Measurements from ENCODE around the gene TIMD4. TPM values are rescaled to one million over a fixed set of nuclear protein-coding genes. Genes with fewer than 3 reads are reported as not detected.

The TIMD4 gene
- total and polyA plus RNA-seq, 2 experiments from 2014 or later = not detected

GRCh38 chr5:156927545-156927944 lies 35.5 kb downstream of the TIMD4 start:
- H3K27me3 Mint-ChIP-seq (ENCODE audit: insufficient read depth, low read depth, poor library complexity) = peaks cover 9% of the 10 kb centered on the region
- Histone ChIP-seq H3K27me3 (ENCODE audit: insufficient read depth) (no peaks in the 10 kb centered on the region), H3F3A (replicated peaks; ENCODE audit: low read depth) (no peaks in the 10 kb centered on the region), H3K9me2 (ENCODE audit: insufficient read depth) (peaks cover 8% of the 10 kb centered on the region; the same call in 1 of the 2 replicates), H3K79me2 (replicated peaks; ENCODE audit: insufficient read depth) (no peaks in the 10 kb centered on the region), H3K27ac (ENCODE audit: low read depth) (no peak overlapping the region), H3K4me3 (no peak overlapping the region), H4K20me1 (replicated peaks; ENCODE audit: insufficient read depth) (no peaks in the 10 kb centered on the region), H2AFZ (peak overlapping the region; percentile 85), H3K4me2 (no peak overlapping the region), H3K4me1 (ENCODE audit: insufficient read depth) (no peaks in the 10 kb centered on the region), H3K36me3 (ENCODE audit: insufficient read depth) (no peaks in the 10 kb centered on the region)
- no peak for DNase-seq (ENCODE audit: low spot score)
- peaks cover 4% of the 10 kb centered on the region; the same call in 1 of the 3 replicates for H3K9me3 Mint-ChIP-seq
- no peaks in the 10 kb centered on the region for H3K36me3 Mint-ChIP-seq (ENCODE audit: low read depth)
- H3K4me3 Mint-ChIP-seq = no peak overlapping the region
- no peak overlapping the region for H3K27ac Mint-ChIP-seq
- TF ChIP-seq REST (IDR thresholded peaks at IDR 0.05; ENCODE audit: unreplicated experiment) = no peak
- no peak for TF ChIP-seq EZH2 (IDR thresholded peaks at IDR 0.05; ENCODE audit: low read depth, unreplicated experiment)
- no peak for TF ChIP-seq ETS1 (IDR thresholded peaks at IDR 0.05)
- no peak for TF ChIP-seq CTCF (conservative IDR thresholded peaks at IDR 0.05; ENCODE audit: low read depth in 2 of 2)
- no peak for TF ChIP-seq ZNF114 (CRISPR knock-in tag; IDR thresholded peaks at IDR 0.05)
- TF ChIP-seq STAT1 (IDR thresholded peaks at IDR 0.05; ENCODE audit: unreplicated experiment) = no peak
- no peak for TF ChIP-seq CREB1 (CRISPR knock-in tag; IDR thresholded peaks at IDR 0.05; ENCODE audit: low read depth)
- no peak for TF ChIP-seq ZNF331 (CRISPR knock-in tag; IDR thresholded peaks at IDR 0.05; ENCODE audit: low read depth)
- TF ChIP-seq JUNB (IDR thresholded peaks at IDR 0.05; ENCODE audit: unreplicated experiment) = no peak
- TF ChIP-seq NANOG (IDR thresholded peaks at IDR 0.05; ENCODE audit: borderline replicate concordance) = no peak
- TF ChIP-seq EZH2phosphoT487 (IDR thresholded peaks at IDR 0.05; ENCODE audit: unreplicated experiment) = no peak
- TF ChIP-seq ZNF462 (CRISPR knock-in tag; IDR thresholded peaks at IDR 0.05) = no peak
- TF ChIP-seq POLR2AphosphoS5 (IDR thresholded peaks at IDR 0.05; ENCODE audit: low read depth) = no peak
- no peak for ATAC-seq
- H3K4me1 Mint-ChIP-seq = peaks cover 2% of the 10 kb centered on the region; the same call in 1 of the 3 replicates
